ENCODE results near the gene OR4Q2.
"Not testable (repeated sequence)": the region's sequence is repeated elsewhere in the genome, so short reads cannot be mapped to it uniquely, and the experiment has no call there.

Gene OR4Q2

DNA sequence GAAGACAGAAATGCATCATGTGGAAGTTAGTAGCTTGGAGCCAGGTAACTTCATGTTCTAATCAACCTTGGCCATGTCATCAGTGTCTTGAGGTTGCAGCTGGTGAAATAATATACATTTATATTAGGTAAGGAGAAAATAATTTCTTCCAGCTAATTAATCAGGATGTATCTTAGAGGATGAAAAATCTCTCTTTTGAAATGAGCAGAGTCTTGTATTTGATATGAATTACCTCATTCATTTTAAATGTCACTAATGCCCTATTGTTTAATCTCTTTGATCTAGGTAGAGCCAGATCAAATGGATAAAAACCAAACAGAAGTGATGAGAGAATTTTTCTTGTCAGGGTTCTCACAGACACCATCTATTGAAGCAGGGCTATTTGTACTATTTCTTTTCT lies at the start of gene OR4Q2:
TSS of gene OR4Q2 (plus strand) at position 301 of the 400 bp plus-strand sequence.
- no peak for DNase-seq

DNA sequence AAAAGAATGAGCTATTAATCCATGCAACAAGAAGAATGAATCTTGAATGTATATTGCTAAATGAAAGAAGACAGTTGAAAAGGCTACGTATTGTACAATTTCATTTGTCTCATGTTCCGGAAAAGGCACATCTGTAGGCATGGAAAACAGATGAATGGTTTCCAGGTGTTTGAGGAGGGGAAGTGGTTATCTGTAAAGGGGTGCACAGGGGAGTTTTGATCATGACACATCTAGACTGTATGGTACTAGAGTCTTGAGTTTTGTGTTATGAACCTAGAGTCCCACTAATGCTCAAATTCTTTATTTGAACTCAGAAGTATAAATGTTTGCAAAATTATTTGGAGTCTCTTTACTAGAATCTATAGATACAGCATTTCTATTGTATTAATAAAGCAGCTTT lies 32.2 kb upstream of the OR4Q2 start:
- DNase-seq, result not testable (repeated sequence)

DNA sequence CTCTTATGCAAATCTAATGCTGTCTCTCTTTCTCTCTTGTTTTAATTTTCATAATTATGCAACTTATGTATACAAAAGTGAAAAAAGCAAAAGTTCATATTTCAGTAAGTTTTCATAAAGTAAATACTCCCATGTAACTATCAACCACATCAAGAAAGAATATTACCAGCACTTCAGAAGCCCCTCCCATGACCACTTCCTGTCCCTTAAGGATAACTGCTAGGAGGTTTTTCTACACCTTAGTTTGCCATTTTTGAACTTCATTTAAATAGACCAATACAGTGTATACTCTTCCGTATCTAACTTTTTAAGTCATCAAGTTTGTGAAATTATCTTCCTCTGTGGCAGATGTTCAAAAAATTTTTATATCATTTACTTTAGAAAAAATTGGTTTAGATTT lies 27.1 kb upstream of the OR4Q2 start:
- peak; percentile 62 for DNase-seq

GRCh38 chr14:19975291-19975690 lies 26.7 kb upstream of the OR4Q2 start, which contains the start of gene OR4K15:
Gene OR4K15, plus strand, starts transcription at chr14:19975591. Its CDS starts 0 bp downstream, at chr14:19975591.
- DNase-seq, result no peak

- no peak for DNase-seq
Observed at GRCh38 chr14:19993438-19993837, 8.5 kb upstream of the OR4Q2 start.

DNA sequence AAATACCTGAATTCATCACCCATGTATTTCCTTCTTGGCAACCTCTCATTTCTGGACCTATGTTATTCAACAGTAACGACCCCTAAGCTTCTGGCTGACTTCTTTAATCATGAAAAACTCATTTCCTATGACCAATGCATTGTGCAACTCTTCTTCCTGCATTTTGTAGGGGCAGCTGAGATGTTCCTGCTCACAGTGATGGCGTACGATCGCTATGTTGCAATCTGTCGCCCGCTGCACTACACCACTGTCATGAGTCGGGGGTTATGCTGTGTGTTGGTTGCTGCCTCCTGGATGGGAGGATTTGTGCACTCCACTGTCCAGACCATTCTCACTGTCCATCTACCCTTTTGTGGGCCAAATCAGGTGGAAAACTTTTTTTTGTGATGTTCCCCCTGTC lies 356 bp downstream of the OR4Q2 start:
- no peak for DNase-seq

DNA sequence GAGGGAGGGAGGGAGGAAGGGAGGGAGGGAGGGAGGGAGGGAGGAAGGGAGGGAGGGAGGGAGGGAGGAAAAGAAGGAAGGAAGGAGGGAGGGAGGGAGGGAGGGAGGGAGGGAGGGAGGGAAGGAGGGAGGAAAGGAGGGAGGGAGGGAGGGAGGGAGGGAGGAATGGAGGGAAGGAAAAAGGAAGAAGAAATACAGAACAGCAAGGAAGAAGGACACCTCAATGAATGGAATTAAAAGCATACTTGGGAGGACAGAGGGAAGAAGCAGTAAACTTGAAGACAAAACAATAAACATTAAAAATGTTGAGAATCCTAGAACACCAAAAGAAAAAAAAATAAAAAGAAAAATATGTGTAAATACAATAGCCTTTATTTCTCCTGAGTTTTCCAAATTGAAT lies 6.2 kb downstream of the OR4Q2 start:
- DNase-seq, result no peak

GRCh38 chr14:20019257-20019865 lies 17.4 kb downstream of the OR4Q2 start, which contains the start of gene OR4K14:
Gene OR4K14, minus strand, starts transcription at chr14:20019307. Its CDS starts 4,114 bp downstream, at chr14:20015193.
- no peak for DNase-seq

- DNase-seq, result no peak
Observed at GRCh38 chr14:20031058-20031457, 29.1 kb downstream of the OR4Q2 start.

DNA sequence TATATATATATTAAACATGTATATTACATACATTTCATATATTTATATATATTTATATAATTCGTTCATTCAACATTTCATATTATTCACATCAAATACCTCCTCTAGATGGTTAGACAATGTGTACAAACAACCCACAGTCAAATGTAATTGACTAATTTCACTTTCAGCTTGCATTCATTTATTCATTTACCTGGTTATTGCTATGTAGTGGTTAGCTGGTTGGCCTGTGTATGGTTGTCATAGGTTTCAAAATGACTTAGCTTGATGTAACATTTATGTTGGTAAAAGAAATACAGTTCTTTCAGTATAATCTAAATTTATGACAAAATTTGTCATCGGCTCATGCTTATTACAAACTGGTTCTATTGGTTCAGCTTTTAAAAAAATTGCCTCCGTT lies 33.5 kb downstream of the OR4Q2 start:
- no peak for DNase-seq

DNA sequence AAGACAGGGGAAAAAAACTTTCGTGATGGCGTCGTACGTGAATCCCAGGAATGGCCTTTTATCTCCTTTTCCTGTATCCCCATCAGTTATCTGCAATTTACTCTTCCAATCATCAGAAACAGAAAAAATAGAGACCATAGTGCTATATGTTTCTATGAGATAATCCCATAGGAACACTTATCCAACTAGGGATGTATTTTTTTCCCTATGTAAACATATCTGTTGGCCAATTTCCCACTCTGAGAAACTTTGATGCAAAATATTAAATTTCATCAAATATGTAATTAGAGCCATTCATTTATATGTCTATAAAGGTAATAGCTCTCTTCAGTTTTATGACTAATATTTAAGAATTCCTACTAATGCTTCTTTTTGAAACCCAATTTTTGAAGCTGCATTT lies 34.0 kb downstream of the OR4Q2 start, which contains the start of gene OR4K13:
TSS of gene OR4K13 (minus strand) at position 101 of the 400 bp plus-strand sequence. CDS start 1,280 bp downstream, outside the sequence.
- no peak for DNase-seq

GRCh38 chr14:20044243-20044642 lies 42.3 kb downstream of the OR4Q2 start:
- DNase-seq, result no peak

DNA sequence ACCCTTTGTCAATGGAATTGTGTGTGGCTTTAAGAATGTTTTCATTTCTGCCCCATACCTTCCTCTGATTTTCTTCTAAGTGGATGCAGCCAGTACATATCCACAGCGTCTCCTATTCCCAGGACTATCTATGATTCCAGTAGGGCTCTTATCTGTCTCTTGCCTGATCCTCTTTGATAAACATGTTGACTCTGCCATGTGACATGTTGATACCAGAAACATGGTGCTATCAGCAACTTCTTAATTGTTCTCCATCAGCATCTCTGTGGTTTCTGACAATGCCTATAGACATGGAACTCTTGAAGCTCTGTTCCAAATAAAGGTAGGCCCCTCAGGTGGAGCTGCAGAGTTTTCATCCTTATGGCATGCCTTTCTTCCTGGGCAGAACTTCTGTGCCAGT lies 46.2 kb downstream of the OR4Q2 start:
- DNase-seq, result no peak
